WTC11 (cell line): Measurements from ENCODE around the gene PLXNA2. TPM values are rescaled to one million over a fixed set of nuclear protein-coding genes. Genes with fewer than 3 reads are reported as not detected.

Source experiments
- ATAC-seq: fragments of 200-7000 bp; cut with Tn5 transposase; 2 replicates; pipeline ENCODE4 v1.10.0; 2021; ENCODE audit warnings: mild to moderate bottlenecking, moderate library complexity
- CTCF ChIA-PET: fragments of 300-600 bp; sonication (Branson Sonifier 250); formaldehyde crosslinking; loops from one replicate; lab custom pipeline; 2021; ENCODE audit warnings: antibody characterized with exemption; lab: Charles Lee
- POLR2A ChIA-PET: fragments of 350-600 bp; sonication (Branson Sonifier 250); formaldehyde crosslinking; loops from one replicate; lab custom pipeline; 2021; ENCODE audit warnings: antibody characterized with exemption; lab: Charles Lee
- DNase-seq: peaks from one replicate; pipeline ENCODE4 v3.0.0; 2021; ENCODE audit warnings: low spot score
- H3K27ac Mint-ChIP-seq: 2 replicates; pipeline ENCODE4 v1.8.0; 2021; ENCODE audit warnings: mixed read lengths
- H3K27me3 Mint-ChIP-seq: 2 replicates; pipeline ENCODE4 v1.8.0; 2021; ENCODE audit warnings: low read depth, mild to moderate bottlenecking, moderate library complexity, mixed read lengths
- H3K36me3 Mint-ChIP-seq: 2 replicates; pipeline ENCODE4 v1.8.0; 2021; ENCODE audit warnings: mixed read lengths
- H3K4me1 Mint-ChIP-seq: 2 replicates; pipeline ENCODE4 v1.8.0; 2022; ENCODE audit warnings: mixed read lengths
- H3K4me3 Mint-ChIP-seq: 2 replicates; pipeline ENCODE4 v1.8.0; 2021; ENCODE audit warnings: mild to moderate bottlenecking, moderate library complexity, mixed read lengths
- H3K9me3 Mint-ChIP-seq: 2 replicates; pipeline ENCODE4 v1.8.0; 2021; ENCODE audit warnings: mixed read lengths
- CREB1 ChIP-seq: sonication (generic); formaldehyde crosslinking; IDR thresholded peaks from 2 replicates; pipeline ENCODE4 v1.8.0; 2023; ENCODE audit warnings: mild to moderate bottlenecking, missing genetic modification reagents
- EMX1 ChIP-seq: fragments of 250-450 bp; sonication (Bioruptor Pico); IDR thresholded peaks from 2 replicates; pipeline ENCODE4 v1.8.0; 2021; ENCODE audit warnings: mild to moderate bottlenecking
- GRHL2 ChIP-seq: fragments of 250-450 bp; sonication (Bioruptor Pico); IDR thresholded peaks from 2 replicates; pipeline ENCODE4 v1.8.0; 2022; ENCODE audit warnings: mild to moderate bottlenecking, moderate library complexity; ENCODE audit not compliant: insufficient replicate concordance, severe bottlenecking
- HMGA2 ChIP-seq: fragments of 250-450 bp; sonication (Bioruptor Pico); IDR thresholded peaks from 2 replicates; pipeline ENCODE4 v1.4.0; 2021; ENCODE audit warnings: mild to moderate bottlenecking, moderate library complexity
- JAZF1 ChIP-seq: fragments of 250-450 bp; sonication (Bioruptor Pico); IDR thresholded peaks from 2 replicates; pipeline ENCODE4 v1.9.0; 2021; ENCODE audit warnings: moderate library complexity, mild to moderate bottlenecking, inconsistent platforms
- JUN ChIP-seq: sonication (generic); formaldehyde crosslinking; IDR thresholded peaks from 2 replicates; pipeline ENCODE4 v1.8.0; 2023; ENCODE audit warnings: mild to moderate bottlenecking, missing genetic modification reagents
- NFYB ChIP-seq: sonication (generic); formaldehyde crosslinking; conservative IDR thresholded peaks from 2 replicates; pipeline ENCODE4 v1.8.0; 2022; ENCODE audit warnings: low read depth, missing genetic modification reagents
- OVOL2 ChIP-seq: fragments of 250-450 bp; sonication (Bioruptor Pico); IDR thresholded peaks from 2 replicates; pipeline ENCODE4 v1.9.0; 2021; ENCODE audit warnings: mild to moderate bottlenecking, borderline replicate concordance
- RORB ChIP-seq: fragments of 250-450 bp; sonication (Bioruptor Pico); IDR thresholded peaks from 2 replicates; pipeline ENCODE4 v1.9.0; 2021; ENCODE audit warnings: mild to moderate bottlenecking
- TEAD1 ChIP-seq: sonication (generic); formaldehyde crosslinking; IDR thresholded peaks from 2 replicates; pipeline ENCODE4 v1.8.0; 2022; ENCODE audit warnings: mild to moderate bottlenecking, missing genetic modification reagents
- total RNA-seq: library from RNA; stranded (reverse); gene quantifications from 3 replicates; pipeline ENCODE4 v1.2.3, GENCODE V29; 2021
- TF ChIP-seq, protein P1 (sequence below): sonication (generic); formaldehyde crosslinking; IDR thresholded peaks from 2 replicates; pipeline ENCODE4 v1.8.1; 2023; ENCODE audit warnings: mild to moderate bottlenecking, missing genetic modification reagents
- TF ChIP-seq, protein P2 (sequence below): sonication (generic); formaldehyde crosslinking; IDR thresholded peaks from 2 replicates; pipeline ENCODE4 v1.8.1; 2022; ENCODE audit warnings: missing genetic modification reagents, borderline replicate concordance
- TF ChIP-seq, protein P3 (sequence below): sonication (generic); formaldehyde crosslinking; IDR thresholded peaks from 2 replicates; pipeline ENCODE4 v1.8.0; 2023; ENCODE audit warnings: mild to moderate bottlenecking, missing genetic modification reagents
- TF ChIP-seq, protein P4 (sequence below): fragments of 250-450 bp; sonication (Bioruptor Pico); IDR thresholded peaks from 2 replicates; pipeline ENCODE4 v1.9.0; 2021; ENCODE audit warnings: moderate library complexity, mild to moderate bottlenecking, inconsistent platforms, borderline replicate concordance
- TF ChIP-seq, protein P5 (sequence below): sonication (generic); formaldehyde crosslinking; IDR thresholded peaks from 2 replicates; pipeline ENCODE4 v1.8.1; 2023; ENCODE audit warnings: mild to moderate bottlenecking, missing genetic modification reagents, borderline replicate concordance
- TF ChIP-seq, protein P6 (sequence below): sonication (generic); formaldehyde crosslinking; conservative IDR thresholded peaks from 2 replicates; pipeline ENCODE4 v1.8.1; 2022; ENCODE audit warnings: mild to moderate bottlenecking, missing genetic modification reagents

The PLXNA2 gene
- total RNA-seq, 1 experiment from 2014 or later, result 4.2 TPM

DNA sequence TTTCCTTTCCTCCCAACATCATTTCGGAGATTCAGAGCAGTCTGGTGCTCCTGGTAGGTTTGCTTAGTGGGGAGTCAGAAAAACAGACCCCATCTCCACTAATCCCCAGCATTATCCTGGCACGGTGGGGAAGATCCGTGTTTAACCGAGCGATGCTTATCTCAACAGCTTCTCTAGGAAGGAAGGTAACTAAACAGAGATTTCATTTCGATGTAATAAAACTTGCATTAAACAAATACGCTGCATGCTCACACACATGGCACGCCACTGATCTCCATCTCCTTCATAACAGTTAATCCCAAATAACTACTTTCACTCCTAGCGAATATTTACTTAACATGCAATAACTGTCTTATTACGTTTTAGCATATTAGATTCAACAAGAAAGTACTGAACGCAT lies 188.6 kb downstream of the PLXNA2 start:
- DNase-seq (no peak), ATAC-seq (no peak)
- Mint-ChIP-seq H3K36me3 (no peaks in the 10 kb centered on the region), H3K27me3 (no peaks in the 10 kb centered on the region; the same call in 1 of the 2 replicates), H3K4me3 (no peak overlapping the region), H3K4me1 (peaks cover 25% of the 10 kb centered on the region), H3K9me3 (no peaks in the 10 kb centered on the region), H3K27ac (no peak overlapping the region)
- ChIA-PET CTCF (interaction anchor here (0.9 to 1.7 kb wide), 7 partner anchors 10 to 62 kb away, joined by 3 to 5 read pairs (median 4); no protein-coding TSS in a partner anchor), POLR2A (no interaction called here)
- no peak for TF ChIP-seq TEAD1 (CRISPR knock-in tag)
- TF ChIP-seq, protein P1, sequence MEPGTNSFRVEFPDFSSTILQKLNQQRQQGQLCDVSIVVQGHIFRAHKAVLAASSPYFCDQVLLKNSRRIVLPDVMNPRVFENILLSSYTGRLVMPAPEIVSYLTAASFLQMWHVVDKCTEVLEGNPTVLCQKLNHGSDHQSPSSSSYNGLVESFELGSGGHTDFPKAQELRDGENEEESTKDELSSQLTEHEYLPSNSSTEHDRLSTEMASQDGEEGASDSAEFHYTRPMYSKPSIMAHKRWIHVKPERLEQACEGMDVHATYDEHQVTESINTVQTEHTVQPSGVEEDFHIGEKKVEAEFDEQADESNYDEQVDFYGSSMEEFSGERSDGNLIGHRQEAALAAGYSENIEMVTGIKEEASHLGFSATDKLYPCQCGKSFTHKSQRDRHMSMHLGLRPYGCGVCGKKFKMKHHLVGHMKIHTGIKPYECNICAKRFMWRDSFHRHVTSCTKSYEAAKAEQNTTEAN, result no peak

DNA sequence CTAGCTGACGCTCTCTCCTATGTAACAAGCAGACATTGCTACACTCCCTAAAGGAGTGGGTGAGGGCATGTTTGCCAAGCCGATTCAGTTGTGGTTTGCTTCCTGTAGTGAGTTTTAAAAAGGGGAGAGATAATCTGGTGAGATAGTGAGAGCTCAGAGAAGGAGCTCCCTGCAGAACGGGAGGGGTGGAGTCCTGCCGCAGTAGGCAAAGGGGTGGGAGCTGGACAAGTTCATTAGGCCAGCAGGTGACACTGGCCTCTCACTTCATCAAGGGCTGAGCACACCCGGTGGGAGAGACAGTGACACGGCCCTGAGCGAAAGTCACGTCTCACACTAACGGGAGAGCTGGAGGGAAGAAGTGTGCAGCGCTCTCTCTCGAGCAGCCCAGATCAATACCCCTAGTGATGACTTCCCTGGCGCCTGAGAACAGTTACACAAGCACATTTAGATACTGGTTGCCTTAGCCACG lies 189.2 kb downstream of the PLXNA2 start:
- CTCF ChIA-PET, result interaction anchor here (1.0 to 1.7 kb wide), 6 partner anchors 10 to 40 kb away, joined by 3 to 5 read pairs (median 4); no protein-coding TSS in a partner anchor
- DNase-seq, result no peak
- Mint-ChIP-seq H3K36me3 (no peaks in the 10 kb centered on the region), H3K4me1 (peaks cover 20% of the 10 kb centered on the region), H3K27ac (peak overlapping the region; percentile 45; the same call in 1 of the 2 replicates), H3K4me3 (no peak overlapping the region), H3K9me3 (no peaks in the 10 kb centered on the region), H3K27me3 (no peaks in the 10 kb centered on the region; the same call in 1 of the 2 replicates)
- TF ChIP-seq NFYB (CRISPR knock-in tag), result no peak
- TF ChIP-seq, protein P2, sequence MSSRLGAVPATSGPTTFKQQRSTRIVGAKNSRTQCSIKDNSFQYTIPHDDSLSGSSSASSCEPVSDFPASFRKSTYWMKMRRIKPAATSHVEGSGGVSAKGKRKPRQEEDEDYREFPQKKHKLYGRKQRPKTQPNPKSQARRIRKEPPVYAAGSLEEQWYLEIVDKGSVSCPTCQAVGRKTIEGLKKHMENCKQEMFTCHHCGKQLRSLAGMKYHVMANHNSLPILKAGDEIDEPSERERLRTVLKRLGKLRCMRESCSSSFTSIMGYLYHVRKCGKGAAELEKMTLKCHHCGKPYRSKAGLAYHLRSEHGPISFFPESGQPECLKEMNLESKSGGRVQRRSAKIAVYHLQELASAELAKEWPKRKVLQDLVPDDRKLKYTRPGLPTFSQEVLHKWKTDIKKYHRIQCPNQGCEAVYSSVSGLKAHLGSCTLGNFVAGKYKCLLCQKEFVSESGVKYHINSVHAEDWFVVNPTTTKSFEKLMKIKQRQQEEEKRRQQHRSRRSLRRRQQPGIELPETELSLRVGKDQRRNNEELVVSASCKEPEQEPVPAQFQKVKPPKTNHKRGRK (CRISPR knock-in tag), result no peak
- TF ChIP-seq JUN (CRISPR knock-in tag), result no peak
- no peak for TF ChIP-seq OVOL2 (CRISPR knock-in tag)
- TF ChIP-seq RORB (CRISPR knock-in tag), result no peak
- TF ChIP-seq, protein P3, sequence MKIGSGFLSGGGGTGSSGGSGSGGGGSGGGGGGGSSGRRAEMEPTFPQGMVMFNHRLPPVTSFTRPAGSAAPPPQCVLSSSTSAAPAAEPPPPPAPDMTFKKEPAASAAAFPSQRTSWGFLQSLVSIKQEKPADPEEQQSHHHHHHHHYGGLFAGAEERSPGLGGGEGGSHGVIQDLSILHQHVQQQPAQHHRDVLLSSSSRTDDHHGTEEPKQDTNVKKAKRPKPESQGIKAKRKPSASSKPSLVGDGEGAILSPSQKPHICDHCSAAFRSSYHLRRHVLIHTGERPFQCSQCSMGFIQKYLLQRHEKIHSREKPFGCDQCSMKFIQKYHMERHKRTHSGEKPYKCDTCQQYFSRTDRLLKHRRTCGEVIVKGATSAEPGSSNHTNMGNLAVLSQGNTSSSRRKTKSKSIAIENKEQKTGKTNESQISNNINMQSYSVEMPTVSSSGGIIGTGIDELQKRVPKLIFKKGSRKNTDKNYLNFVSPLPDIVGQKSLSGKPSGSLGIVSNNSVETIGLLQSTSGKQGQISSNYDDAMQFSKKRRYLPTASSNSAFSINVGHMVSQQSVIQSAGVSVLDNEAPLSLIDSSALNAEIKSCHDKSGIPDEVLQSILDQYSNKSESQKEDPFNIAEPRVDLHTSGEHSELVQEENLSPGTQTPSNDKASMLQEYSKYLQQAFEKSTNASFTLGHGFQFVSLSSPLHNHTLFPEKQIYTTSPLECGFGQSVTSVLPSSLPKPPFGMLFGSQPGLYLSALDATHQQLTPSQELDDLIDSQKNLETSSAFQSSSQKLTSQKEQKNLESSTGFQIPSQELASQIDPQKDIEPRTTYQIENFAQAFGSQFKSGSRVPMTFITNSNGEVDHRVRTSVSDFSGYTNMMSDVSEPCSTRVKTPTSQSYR, result no peak
- no peak for TF ChIP-seq CREB1 (CRISPR knock-in tag)
- TF ChIP-seq, protein P4, sequence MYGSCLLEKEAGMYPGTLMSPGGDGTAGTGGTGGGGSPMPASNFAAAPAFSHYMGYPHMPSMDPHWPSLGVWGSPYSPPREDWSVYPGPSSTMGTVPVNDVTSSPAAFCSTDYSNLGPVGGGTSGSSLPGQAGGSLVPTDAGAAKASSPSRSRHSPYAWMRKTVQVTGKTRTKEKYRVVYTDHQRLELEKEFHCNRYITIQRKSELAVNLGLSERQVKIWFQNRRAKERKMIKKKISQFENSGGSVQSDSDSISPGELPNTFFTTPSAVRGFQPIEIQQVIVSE, result no peak
- ATAC-seq, result no peak
- POLR2A ChIA-PET, result no interaction called here

DNA sequence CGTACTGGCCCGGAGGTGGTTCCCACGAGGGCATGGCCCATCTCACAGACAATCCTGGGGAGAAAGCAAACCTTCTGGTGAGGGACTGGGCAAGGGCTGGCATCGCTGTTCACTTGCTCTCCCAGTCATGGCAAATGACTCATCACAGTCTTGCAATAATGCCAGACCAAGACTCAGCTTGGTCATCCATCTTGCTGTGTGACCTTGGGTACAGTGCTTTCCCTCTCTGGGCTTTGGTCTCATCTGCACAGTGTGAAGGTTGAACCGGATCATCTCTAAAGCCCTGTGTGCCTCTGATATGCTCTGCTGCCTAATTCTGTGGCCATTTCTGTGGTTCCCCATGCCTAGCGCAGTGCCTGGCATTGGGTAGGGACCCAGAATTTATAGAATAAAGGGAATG lies 189.7 kb downstream of the PLXNA2 start:
- Mint-ChIP-seq H3K36me3 (no peaks in the 10 kb centered on the region), H3K27ac (no peak overlapping the region), H3K4me3 (no peak overlapping the region), H3K4me1 (peaks cover 17% of the 10 kb centered on the region), H3K27me3 (no peaks in the 10 kb centered on the region; the same call in 1 of the 2 replicates), H3K9me3 (no peaks in the 10 kb centered on the region)
- no peak for DNase-seq
- CTCF ChIA-PET, result interaction anchor here (1.0 to 1.7 kb wide), 3 partner anchors 12 to 40 kb away, joined by 3 to 5 read pairs (median 4); no protein-coding TSS in a partner anchor
- ATAC-seq, result no peak
- TF ChIP-seq OVOL2 (CRISPR knock-in tag), result no peak
- no peak for TF ChIP-seq JAZF1 (CRISPR knock-in tag)
- TF ChIP-seq, protein P5, sequence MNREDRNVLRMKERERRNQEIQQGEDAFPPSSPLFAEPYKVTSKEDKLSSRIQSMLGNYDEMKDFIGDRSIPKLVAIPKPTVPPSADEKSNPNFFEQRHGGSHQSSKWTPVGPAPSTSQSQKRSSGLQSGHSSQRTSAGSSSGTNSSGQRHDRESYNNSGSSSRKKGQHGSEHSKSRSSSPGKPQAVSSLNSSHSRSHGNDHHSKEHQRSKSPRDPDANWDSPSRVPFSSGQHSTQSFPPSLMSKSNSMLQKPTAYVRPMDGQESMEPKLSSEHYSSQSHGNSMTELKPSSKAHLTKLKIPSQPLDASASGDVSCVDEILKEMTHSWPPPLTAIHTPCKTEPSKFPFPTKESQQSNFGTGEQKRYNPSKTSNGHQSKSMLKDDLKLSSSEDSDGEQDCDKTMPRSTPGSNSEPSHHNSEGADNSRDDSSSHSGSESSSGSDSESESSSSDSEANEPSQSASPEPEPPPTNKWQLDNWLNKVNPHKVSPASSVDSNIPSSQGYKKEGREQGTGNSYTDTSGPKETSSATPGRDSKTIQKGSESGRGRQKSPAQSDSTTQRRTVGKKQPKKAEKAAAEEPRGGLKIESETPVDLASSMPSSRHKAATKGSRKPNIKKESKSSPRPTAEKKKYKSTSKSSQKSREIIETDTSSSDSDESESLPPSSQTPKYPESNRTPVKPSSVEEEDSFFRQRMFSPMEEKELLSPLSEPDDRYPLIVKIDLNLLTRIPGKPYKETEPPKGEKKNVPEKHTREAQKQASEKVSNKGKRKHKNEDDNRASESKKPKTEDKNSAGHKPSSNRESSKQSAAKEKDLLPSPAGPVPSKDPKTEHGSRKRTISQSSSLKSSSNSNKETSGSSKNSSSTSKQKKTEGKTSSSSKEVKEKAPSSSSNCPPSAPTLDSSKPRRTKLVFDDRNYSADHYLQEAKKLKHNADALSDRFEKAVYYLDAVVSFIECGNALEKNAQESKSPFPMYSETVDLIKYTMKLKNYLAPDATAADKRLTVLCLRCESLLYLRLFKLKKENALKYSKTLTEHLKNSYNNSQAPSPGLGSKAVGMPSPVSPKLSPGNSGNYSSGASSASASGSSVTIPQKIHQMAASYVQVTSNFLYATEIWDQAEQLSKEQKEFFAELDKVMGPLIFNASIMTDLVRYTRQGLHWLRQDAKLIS (CRISPR knock-in tag), result no peak
- no peak for TF ChIP-seq HMGA2 (CRISPR knock-in tag)
- TF ChIP-seq GRHL2 (CRISPR knock-in tag), result no peak
- TF ChIP-seq, protein P2 (CRISPR knock-in tag), result no peak
- TF ChIP-seq TEAD1 (CRISPR knock-in tag), result no peak
- TF ChIP-seq, protein P4, result no peak
- TF ChIP-seq EMX1 (CRISPR knock-in tag), result no peak
- TF ChIP-seq, protein P6, sequence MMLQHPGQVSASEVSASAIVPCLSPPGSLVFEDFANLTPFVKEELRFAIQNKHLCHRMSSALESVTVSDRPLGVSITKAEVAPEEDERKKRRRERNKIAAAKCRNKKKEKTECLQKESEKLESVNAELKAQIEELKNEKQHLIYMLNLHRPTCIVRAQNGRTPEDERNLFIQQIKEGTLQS (CRISPR knock-in tag), result no peak
- POLR2A ChIA-PET, result no interaction called here
